ENCODE measurements around the gene TTYH1.
"Not testable (repeated sequence)": the region's sequence is repeated elsewhere in the genome, so short reads cannot be mapped to it uniquely, and the experiment has no call there.

TTYH1 gene

GRCh38 chr19:54461613-54462012 is 46.3 kb downstream of the TTYH1 start:
- peak; percentile 26 to 40 for DNase-seq

- DNase-seq = no peak
Measured at GRCh38 chr19:54462047-54462654, 46.9 kb downstream of the TTYH1 start.

- DNase-seq = peak; percentile 53 to 63
Measured at GRCh38 chr19:54462655-54463530, 47.6 kb downstream of the TTYH1 start.

GRCh38 chr19:54463531-54464043 is 48.3 kb downstream of the TTYH1 start, which contains the start of gene LENG9:
Gene LENG9 (minus strand): TSS chr19:54463778. CDS start chr19:54463526, 252 bp downstream.
- peak; percentile 98 to 99 for DNase-seq

- DNase-seq = peak; percentile 97 to 99
Measured at GRCh38 chr19:54464044-54464629, 48.9 kb downstream of the TTYH1 start.

GRCh38 chr19:54464630-54465425 is 49.6 kb downstream of the TTYH1 start:
- DNase-seq = peak; percentile 89 to 92

GRCh38 chr19:54465426-54466109 is 50.3 kb downstream of the TTYH1 start:
- no peak for DNase-seq

GRCh38 chr19:54466110-54466480 is 50.8 kb downstream of the TTYH1 start:
- not testable (repeated sequence) for DNase-seq

GRCh38 chr19:54469496-54469934 is 54.3 kb downstream of the TTYH1 start:
- no peak for DNase-seq

- no peak for DNase-seq
Measured at GRCh38 chr19:54470276-54470887, 55.1 kb downstream of the TTYH1 start.

- no peak for DNase-seq
Measured at GRCh38 chr19:54470991-54471782, 55.9 kb downstream of the TTYH1 start.

GRCh38 chr19:54473071-54473891 is 58.0 kb downstream of the TTYH1 start, which contains the start of gene CDC42EP5:
Gene CDC42EP5 (minus strand): TSS chr19:54473296. CDS start chr19:54465547, 7,749 bp downstream.
- DNase-seq = no peak

- DNase-seq = no peak
Measured at GRCh38 chr19:54473892-54474372, 58.7 kb downstream of the TTYH1 start.

GRCh38 chr19:54475706-54476105 is 60.4 kb downstream of the TTYH1 start:
- no peak for DNase-seq

- no peak for DNase-seq
Measured at GRCh38 chr19:54477650-54478049, 62.4 kb downstream of the TTYH1 start.

GRCh38 chr19:54478677-54479266 is 63.5 kb downstream of the TTYH1 start:
- DNase-seq = peak; percentile 56 to 74

- peak; percentile 15 to 26 for DNase-seq
Measured at GRCh38 chr19:54480051-54480450, 64.8 kb downstream of the TTYH1 start.

- peak; percentile 73 to 76 for DNase-seq
Measured at GRCh38 chr19:54481326-54481930, 66.2 kb downstream of the TTYH1 start.

- DNase-seq = peak; percentile 50 to 55
Measured at GRCh38 chr19:54482889-54483288, 67.6 kb downstream of the TTYH1 start.
